ENCODE results near the gene SORBS2.

The SORBS2 gene

GRCh38 chr4:185576962-185577950, 234.7 kb downstream of the SORBS2 start:
- no peak for TF ChIP-seq CTCF (IDR thresholded peaks at IDR 0.05; ENCODE audit: unreplicated experiment in 3 of 3)
- Mint-ChIP-seq H3K4me1 (peaks cover 54% of the 10 kb centered on the region), H3K9me3 (no peaks in the 10 kb centered on the region), H3K36me3 (ENCODE audit: low read depth) (no peaks in the 10 kb centered on the region), H3K27me3 (ENCODE audit: low read depth) (no peaks in the 10 kb centered on the region), H3K4me3 (peak overlapping the region in 1 of 3 experiments; percentile 65), H3K27ac (peak overlapping the region; percentile 90 to 94 (median 93))

- H3K4me3 Mint-ChIP-seq, result peak overlapping the region in 1 of 3 experiments; percentile 65
- peaks cover 59% of the 10 kb centered on the region for H3K4me1 Mint-ChIP-seq
- no peaks in the 10 kb centered on the region for H3K9me3 Mint-ChIP-seq
- TF ChIP-seq CTCF (IDR thresholded peaks at IDR 0.05; ENCODE audit: unreplicated experiment in 3 of 3), result no peak
- no peaks in the 10 kb centered on the region for H3K36me3 Mint-ChIP-seq (ENCODE audit: low read depth)
- no peaks in the 10 kb centered on the region for H3K27me3 Mint-ChIP-seq (ENCODE audit: low read depth)
- H3K27ac Mint-ChIP-seq, result peak overlapping the region; percentile 90 to 94 (median 93)
These were observed 235.6 kb downstream of the SORBS2 start for GRCh38 chr4:185576314-185576961.

- Mint-ChIP-seq H3K27me3 (ENCODE audit: low read depth) (no peaks in the 10 kb centered on the region), H3K4me1 (peaks cover 64% of the 10 kb centered on the region), H3K36me3 (ENCODE audit: low read depth) (no peaks in the 10 kb centered on the region), H3K4me3 (peak overlapping the region in 1 of 3 experiments; percentile 54), H3K9me3 (no peaks in the 10 kb centered on the region), H3K27ac (peak overlapping the region in 2 of 3 experiments; percentile 77 to 86)
- no peak for TF ChIP-seq CTCF (IDR thresholded peaks at IDR 0.05; ENCODE audit: unreplicated experiment in 3 of 3)
These were observed 238.3 kb downstream of the SORBS2 start for GRCh38 chr4:185573651-185574199.

- Mint-ChIP-seq H3K4me1 (peaks cover 70% of the 10 kb centered on the region), H3K27ac (peak overlapping the region in 2 of 3 experiments; percentile 72 to 89), H3K27me3 (ENCODE audit: low read depth) (peaks cover 3% of the 10 kb centered on the region), H3K4me3 (no peak overlapping the region), H3K36me3 (ENCODE audit: low read depth) (no peaks in the 10 kb centered on the region), H3K9me3 (peaks cover 2% of the 10 kb centered on the region)
- no peak for TF ChIP-seq CTCF (IDR thresholded peaks at IDR 0.05; ENCODE audit: unreplicated experiment in 3 of 3)
These were observed 241.3 kb downstream of the SORBS2 start for GRCh38 chr4:185570727-185571126.

- TF ChIP-seq CTCF (IDR thresholded peaks at IDR 0.05; ENCODE audit: unreplicated experiment in 3 of 3), result no peak
- Mint-ChIP-seq H3K9me3 (peaks cover 3% of the 10 kb centered on the region), H3K4me1 (peaks cover 54% of the 10 kb centered on the region), H3K4me3 (peak overlapping the region in 2 of 3 experiments; percentile 8 to 56), H3K27ac (peak overlapping the region; percentile 90 to 94 (median 94)), H3K36me3 (ENCODE audit: low read depth) (no peaks in the 10 kb centered on the region), H3K27me3 (ENCODE audit: low read depth) (peaks cover 3% of the 10 kb centered on the region)
These were observed 244.3 kb downstream of the SORBS2 start for GRCh38 chr4:185567381-185568376.

Data from nephron (organoid).